HG03521 (cell line): ENCODE results near the gene NFATC1.
"Not testable (repeated sequence)": the region's sequence is repeated elsewhere in the genome, so short reads cannot be mapped to it uniquely, and the experiment has no call there.

ENCODE experiments used
- ATAC-seq: cut with Tn5 transposase; IDR thresholded peaks from one replicate; pipeline ENCODE4 v1.9.1; 2021; ENCODE audit warnings: mild to moderate bottlenecking, moderate library complexity; ENCODE audit not compliant: unreplicated experiment

Gene NFATC1

GRCh38 chr18:79374408-79375171 lies 21.1 kb upstream of the NFATC1 start:
- peak; percentile 87 for ATAC-seq

DNA sequence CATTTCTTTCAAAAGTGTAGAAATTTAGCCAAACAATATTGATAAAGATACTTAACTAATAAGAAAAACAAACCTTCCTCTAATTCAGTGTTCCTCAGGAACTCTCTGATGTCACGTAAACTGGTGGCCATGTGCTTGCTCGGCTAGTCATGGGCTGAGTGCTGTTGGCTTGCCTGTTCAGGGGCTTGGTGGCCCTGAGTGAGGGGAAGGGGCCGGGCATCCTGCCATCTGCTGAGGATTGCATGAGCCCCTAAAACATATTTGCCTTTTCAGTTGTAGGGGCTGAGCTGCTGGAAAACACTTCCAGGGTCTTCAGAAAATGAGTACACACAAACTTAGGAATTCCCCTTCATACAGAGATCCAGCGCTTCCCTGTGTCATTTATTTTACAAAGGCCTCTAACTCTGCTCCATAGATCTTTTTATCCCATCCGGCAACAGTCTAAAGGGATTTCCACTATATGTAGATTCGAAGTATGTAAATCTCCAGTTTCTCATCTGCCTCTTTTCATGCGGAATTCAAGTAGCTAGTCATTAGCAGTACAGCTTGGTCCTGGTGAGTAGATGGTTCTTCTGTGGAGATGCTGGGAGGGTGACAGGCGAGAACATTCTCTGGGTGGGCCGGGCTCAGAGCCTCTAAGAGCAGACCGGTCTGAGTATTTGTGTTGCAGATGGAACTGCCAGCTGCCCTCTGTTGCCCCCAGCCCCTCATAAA lies 20.1 kb upstream of the NFATC1 start:
- no peak for ATAC-seq

DNA sequence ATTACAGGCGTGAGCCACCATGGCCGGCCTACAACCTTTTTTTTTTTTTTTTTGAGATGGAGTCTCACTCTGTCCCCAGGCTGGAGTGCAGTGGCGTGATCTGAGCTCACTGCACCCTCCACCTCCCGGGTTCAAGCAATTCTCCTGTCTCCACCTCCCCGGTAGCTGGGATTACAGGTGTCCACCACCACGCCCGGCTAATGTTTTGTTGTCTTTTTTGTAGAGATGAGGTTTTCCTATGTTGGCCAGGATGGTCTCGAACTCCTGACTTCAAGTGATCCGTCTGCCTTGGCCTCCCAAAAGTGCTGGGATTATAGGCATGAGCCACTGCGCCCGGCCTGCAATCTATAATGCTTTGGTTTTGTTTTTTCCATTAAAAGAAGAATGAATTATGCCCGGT lies 19.1 kb upstream of the NFATC1 start:
- not testable (repeated sequence) for ATAC-seq

DNA sequence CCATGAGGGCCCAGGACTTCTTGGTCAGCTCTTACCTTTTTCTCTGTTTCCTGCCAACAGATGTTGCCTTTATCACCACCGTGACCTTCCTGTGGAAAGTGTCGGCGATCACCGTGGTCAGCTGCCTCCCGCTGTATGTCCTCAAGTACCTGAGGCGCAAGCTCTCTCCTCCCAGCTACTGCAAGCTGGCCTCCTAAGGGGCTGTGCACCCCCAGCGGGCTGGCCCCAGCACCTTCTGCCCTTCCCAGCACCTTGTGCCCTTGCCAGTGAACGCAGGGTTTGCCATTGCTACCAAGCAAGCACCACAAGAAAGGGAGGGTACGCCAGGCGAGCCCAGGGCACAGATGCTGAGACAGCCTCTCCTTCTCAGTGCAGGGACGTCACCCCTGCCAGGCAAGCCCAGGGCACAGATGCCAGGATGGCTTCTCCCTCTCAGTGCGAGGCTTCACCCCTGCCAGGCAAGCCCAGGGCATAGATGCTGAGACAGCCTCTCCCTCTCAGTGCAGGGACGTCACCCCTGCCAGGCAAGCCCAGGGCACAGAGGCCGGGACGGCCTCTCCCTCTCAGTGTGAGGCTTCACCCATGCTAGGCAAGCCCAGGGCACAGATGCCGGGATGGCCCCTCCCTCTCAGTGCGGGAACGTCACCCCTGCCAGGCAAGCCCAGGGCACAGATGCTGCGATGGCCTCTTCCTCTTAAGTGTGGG lies 18.4 kb upstream of the NFATC1 start:
- ATAC-seq, result no peak

DNA sequence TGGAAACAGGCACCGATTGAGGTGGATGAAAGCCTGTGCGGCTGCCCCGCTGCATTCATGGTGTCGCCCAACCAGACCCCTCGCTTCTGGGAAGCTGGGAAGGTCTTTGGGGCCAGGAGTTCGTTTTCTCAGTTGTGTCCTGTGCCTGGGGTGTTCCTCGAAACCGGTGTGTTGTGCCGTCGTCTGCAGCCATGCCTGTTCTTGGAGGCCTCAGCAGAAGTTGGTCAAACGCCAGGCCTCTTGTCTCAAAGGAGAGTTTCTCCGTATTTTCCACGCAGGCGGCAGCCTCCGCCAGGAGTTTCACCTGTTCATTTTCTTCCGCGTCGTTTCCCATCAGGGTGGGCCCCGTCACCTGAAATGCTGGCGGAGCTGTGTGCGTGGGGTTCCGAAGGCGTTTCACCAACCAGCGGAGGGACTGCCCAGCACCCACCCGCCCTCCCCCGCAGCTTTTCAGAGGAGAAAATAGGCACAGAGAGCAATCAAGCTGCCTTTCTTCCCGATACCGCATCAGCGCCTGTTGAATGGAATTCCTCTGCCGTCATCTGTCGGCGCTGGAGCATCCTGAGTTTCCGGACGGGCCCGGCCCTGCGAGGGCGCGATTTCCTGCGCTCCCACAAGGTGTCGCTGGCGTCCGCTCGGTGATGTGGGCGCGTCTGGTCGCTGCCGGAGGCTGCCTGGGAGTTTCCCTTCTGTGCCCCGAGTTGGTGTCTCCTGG lies 17.0 kb upstream of the NFATC1 start:
- no peak for ATAC-seq

- ATAC-seq, result no peak
Observed at GRCh38 chr18:79379251-79379905, 16.4 kb upstream of the NFATC1 start.

DNA sequence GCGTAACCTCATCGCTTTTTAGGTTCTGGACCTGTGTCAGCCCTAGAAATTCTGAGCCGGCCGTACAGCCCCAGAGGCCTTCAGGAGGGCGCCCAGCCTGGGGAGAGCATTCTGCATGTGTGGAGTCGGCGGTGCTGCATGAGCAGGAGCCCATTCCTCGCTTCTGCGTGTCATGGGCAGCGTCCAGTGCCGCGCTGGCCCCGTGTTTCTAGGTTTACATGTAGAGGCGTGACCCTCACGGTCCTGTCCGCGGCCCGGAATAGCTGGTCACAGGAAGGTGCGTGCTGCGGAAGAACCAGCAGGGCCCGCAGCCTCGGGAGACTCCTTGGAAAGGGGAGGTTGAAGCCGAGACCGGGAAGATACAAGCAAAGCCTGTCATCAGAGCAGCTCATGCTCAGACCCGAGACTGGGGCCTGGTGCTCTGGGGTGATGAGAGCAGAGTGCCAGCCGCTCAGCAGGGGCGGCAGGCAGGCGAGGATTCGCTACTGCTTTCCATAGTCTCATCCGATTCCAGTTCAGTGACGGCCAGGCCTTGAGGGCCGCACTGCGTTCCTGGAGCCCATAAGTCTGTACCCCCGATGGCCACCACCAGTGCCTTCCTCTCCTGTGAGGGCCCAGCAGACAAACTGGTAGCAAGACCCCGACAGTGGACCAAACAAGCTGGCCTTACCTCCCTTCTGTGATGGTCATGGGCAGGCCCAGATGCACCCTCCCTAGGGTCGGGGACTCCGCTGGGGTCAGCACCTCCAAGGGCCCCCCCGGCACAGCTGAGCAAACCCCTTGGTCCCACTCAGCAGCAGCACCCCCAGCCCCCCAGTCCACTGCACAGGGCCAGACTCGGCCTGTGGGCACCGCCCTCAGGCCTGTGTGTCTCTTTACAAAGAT lies 15.6 kb upstream of the NFATC1 start:
- ATAC-seq, result no peak

- no peak for ATAC-seq
Observed at GRCh38 chr18:79380816-79381806, 14.6 kb upstream of the NFATC1 start.

- ATAC-seq, result no peak
Observed at GRCh38 chr18:79381811-79382311, 13.9 kb upstream of the NFATC1 start.

GRCh38 chr18:79382681-79383387 lies 12.9 kb upstream of the NFATC1 start:
- ATAC-seq, result no peak

DNA sequence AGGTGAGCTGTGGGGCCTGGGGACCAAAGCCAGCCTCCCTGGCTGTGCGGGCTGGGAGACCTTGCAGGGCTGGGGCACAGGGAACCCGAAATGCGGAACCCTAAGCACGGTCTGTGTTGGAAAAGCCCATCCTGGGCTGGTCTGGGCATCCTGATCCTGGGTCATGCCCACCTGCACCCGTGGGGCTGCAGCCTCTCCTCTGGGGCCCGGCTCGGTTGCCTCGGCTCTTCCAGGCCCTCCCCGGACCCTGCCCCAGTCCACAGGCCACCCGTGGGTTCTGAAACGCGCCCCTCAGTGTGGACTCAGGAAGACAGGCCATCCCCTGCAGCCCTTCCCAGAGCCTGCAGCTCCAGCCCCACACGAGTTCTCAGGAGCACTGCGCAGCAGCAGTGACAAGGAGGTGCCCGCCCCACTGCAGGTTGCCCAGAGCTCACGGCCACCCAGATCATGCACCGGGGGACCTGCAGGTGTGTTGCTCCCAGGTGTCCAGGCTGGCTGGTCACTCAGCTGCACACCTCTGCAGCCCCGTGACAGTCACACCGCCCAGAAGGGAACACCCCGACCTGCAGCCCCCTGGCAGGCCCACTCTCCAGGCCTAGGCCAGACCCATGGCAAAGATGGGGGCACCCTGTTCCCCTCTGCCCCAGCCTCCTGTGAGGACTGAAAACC lies 12.2 kb upstream of the NFATC1 start:
- no peak for ATAC-seq

- no peak for ATAC-seq
Observed at GRCh38 chr18:79384151-79384807, 11.5 kb upstream of the NFATC1 start.

DNA sequence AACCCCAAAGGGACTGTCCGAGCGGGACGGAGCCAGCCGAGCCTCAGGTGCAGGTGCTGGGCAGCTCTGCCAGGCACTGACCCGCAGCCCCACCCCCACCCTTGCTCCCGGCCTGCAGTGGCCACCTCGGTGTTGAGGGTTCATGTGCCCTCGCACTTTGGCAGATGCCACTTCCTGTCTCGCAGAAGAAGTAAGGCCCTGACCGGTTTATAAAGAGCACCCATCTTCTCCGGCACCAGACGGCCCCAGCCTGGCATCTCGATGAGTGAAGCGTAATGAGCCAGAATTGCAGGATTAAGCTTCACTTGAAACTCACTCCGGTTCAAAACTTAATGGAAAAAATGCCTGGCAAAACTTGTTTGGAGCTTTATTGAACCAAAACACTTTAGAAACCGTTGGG lies 10.9 kb upstream of the NFATC1 start:
- ATAC-seq, result no peak

- no peak for ATAC-seq
Observed at GRCh38 chr18:79385326-79385707, 10.4 kb upstream of the NFATC1 start.

DNA sequence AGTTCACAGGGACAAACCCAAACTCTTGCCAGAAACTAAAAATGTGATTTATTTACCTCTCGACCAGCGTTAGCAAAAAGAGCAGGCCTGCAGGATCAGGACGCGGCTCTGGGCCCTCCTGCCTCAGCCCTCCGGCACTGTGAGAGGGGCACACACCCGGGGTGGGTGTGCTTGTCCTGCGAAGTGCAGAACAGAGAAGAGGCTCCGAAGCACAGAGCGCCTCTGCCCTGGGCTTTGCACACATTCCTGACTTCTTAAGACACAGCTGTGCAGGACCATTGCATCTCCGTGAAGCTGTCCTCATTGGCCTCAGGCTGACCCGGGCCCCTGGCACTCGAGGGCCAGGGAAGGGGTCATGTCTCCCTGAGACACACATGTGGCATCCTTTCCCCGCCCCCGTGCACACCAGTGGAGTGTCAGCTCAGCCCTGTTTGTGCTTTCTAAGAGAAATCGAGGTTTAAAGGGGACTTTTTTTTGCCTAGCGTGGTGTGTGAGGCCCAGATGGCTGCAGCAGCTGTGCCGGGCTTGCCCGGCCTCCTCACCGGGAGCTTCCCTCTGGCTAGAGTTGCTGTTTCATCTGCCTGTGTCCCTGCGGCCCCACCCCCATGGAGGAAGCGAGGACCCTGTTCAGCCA lies 9.9 kb upstream of the NFATC1 start:
- ATAC-seq, result no peak

- no peak for ATAC-seq
Observed at GRCh38 chr18:79386547-79386946, 9.2 kb upstream of the NFATC1 start.
